NT2/D1 (cell line): ENCODE results near the gene PRSS21.

Experiments
- SUZ12 ChIP-seq: IDR thresholded peaks from 2 replicates; pipeline ENCODE4 v1.6.1; 2011; ENCODE audit not compliant: insufficient read length, insufficient read depth; ENCODE audit errors: extremely low read depth
- YY1 ChIP-seq: IDR thresholded peaks from 2 replicates; pipeline ENCODE4 v1.6.1; 2011; ENCODE audit not compliant: insufficient read length, insufficient read depth

DNA sequence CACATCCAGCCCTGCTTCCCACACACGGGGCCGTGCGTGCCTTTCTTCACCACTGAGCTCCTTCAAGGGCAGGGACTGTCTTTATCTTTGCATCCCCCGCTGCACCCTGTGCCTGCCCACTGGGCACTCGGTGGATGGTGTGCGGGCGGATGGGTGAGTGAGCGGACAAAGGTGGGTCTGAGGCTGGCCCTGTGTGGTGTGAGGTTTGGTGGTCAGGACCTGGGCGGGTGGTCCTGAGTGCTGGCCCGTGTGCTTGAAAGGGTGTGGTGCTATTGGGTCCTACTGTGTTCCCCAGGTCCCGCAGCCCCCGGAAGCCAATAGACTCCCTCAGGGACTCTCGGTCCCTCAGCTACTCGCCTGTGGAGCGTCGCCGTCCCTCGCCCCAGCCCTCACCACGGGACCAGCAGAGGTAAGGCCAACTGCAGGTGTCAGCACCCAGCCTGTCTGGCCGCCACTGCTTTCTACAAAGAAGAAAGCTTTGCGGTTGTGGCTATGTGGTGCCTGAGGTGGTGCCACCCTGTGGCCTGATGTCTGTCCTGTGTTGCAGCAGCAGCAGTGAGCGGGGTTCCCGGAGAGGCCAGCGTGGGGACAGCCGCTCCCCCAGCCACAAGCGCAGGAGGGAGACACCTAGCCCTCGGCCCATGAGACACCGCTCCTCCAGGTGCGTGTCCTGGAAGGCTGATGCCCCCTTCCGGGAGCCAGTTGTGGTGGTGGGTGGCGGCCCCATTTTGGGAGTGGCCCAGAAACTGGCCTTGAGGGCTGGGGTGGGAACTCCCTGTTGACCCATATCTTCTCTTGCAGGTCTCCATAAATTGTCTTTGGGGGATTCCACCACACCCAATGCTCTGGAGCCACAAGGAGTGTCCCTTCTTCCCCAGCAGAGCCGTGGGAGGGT is 46.7 kb upstream of the PRSS21 start:
- TF ChIP-seq SUZ12, result no peak
- no peak for TF ChIP-seq YY1
